Measurements from ENCODE around the gene ATP11A.

- no peak for TF ChIP-seq EZH2 (IDR thresholded peaks at IDR 0.05; ENCODE audit: insufficient read depth, poor library complexity, severe bottlenecking)
- TF ChIP-seq EZH2phosphoT487 (IDR thresholded peaks at IDR 0.05; ENCODE audit: insufficient read depth, low read depth) = no peak
Observed at GRCh38 chr13:112854321-112854720, 164.5 kb downstream of the ATP11A start.
